GM19035 (cell line): ENCODE results near the gene SHANK3.

Experiments used
- ATAC-seq: cut with Tn5 transposase; IDR thresholded peaks from one replicate; pipeline ENCODE4 v1.9.1; 2021; ENCODE audit not compliant: unreplicated experiment

The SHANK3 gene

DNA sequence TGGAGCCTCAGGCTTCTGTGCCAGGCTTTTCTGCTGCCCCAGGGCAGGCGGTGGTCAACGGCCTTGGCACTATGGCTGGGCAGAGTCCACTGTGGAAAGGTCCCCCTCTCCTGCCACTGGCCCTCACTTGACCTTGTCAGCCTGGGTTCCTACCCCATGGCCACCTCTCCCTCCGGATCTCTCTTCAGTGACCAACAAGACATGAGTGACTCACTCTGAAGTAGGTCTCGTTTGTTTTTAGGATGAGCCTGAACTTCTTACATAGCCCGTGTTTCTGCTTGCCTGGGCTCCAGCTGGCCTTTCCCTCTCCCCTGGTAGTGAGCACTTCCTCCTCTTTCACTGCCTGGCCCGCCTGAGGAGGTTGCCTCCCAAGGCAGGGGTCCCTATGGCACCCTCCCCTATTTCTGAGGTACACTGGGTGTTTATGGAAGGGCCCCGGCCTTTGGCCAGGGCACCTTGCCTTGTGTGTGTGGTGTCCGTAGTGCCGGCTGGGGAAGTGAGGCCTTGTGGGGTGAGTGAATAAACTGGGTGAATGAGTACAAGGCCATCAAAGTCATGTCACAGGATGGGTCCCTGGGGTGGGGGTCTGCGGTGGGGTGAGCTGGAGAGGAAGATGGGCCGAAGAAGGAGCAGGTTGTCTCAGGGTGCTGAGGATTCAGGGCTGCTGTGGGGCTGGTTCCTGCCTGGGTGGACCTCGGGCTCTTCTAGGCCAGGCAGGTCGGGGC lies 5.0 kb downstream of the SHANK3 start:
- no peak for ATAC-seq

DNA sequence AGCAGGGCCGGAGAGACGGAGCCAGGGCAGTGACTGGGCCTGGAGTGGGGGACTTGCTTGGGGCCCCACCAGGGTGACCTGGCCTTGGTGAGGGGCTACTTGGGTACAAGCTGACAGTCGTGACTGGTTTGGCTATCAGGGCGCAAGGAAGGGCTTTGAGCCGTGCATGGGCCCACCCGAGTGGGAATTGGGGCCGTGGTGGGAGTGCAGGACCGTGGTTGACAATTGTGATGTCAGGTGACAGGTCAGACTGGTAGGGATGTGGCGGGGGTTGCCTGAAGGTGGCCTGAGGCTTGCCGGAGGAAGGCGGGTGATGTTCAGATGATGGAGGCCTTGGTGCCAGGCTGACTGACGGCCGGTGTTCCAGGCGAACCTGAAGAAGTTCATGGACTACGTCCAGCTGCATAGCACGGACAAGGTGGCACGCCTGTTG lies 5.6 kb downstream of the SHANK3 start:
- no peak for ATAC-seq

DNA sequence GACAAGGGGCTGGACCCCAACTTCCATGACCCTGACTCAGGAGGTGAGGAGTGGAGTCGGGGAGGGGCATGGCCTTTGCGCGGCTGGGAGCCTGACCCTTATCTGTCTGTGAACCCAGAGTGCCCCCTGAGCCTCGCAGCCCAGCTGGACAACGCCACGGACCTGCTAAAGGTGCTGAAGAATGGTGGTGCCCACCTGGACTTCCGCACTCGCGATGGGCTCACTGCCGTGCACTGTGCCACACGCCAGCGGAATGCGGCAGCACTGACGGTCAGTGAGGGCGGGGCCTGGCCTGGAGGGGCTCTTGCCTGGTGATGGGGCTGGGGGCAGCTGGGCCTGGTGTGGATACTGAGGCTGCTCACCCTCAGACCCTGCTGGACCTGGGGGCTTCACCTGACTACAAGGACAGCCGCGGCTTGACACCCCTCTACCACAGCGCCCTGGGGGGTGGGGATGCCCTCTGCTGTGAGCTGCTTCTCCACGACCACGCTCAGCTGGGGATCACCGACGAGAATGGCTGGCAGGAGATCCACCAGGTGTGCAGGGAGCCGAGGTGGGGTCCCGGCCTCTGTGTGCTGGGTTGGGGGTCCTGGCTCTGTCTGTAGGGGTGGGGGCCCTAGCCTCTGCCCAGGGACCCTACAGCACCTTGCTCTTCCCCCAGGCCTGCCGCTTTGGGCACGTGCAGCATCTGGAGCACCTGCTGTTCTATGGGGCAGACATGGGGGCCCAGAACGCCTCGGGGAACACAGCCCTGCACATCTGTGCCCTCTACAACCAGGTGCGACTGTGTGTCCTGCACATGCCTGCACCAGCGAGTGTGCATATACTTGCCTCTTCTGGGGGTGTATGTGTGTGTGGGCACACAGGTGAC lies 6.3 kb downstream of the SHANK3 start:
- ATAC-seq: no peak

DNA sequence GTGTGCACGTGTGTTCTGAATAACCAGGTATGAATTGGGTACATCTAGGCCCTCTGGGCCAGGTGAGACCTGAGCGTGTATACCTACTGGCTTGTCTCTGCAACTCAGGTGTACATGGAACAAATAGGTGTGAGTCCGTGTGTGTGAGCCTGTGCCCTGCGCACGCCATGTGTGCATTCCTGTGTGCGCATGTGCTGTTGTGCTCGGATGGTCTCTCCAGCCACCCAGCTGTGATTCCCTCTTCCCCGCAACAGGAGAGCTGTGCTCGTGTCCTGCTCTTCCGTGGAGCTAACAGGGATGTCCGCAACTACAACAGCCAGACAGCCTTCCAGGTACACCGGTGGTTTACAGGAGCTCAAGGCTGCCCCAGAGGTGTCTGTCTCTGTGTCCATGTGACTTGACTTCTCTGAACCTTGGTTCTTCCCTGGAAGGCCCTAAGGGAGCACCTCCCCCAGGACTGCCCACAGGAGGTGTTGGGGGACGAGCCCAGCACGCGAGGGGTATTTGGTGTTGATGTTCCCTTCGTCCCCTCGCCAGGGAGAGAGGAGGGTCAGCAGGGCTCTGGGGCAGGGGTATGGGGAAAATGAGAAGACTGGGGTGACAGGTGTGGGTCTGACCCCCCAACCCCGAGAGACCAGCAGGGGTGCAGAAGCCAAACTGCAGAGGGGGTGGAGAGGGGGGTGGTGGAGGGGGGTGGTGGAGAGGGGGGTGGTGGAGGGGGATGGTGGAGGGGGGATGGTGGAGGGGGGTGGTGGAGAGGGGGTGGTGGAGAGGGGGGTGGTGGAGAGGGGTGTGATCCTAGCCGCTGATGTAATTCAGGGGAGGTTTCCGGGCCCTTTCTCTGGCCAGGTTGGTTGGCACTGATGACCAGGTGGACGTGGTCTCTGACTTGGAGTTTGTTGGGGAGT lies 10.7 kb downstream of the SHANK3 start:
- no peak for ATAC-seq

DNA sequence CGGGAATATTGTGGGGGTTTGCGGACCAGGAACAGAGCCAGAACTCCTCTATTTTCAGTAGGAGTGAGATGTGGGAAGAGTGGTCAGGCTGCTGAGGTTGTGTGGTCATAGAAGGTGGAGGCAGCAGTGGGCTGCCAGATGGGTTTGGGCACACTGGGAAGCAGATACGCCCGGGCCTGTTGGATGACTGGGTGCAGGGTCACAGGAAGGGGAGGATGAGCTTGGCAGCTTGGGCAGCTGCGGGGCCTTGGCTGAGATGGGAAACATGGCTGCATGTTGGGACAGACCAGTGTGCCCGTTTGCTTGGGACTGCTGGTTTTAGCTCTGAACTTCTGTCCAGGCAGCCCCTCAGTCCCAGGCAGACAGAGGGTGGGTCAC lies 11.4 kb downstream of the SHANK3 start:
- no peak for ATAC-seq

DNA sequence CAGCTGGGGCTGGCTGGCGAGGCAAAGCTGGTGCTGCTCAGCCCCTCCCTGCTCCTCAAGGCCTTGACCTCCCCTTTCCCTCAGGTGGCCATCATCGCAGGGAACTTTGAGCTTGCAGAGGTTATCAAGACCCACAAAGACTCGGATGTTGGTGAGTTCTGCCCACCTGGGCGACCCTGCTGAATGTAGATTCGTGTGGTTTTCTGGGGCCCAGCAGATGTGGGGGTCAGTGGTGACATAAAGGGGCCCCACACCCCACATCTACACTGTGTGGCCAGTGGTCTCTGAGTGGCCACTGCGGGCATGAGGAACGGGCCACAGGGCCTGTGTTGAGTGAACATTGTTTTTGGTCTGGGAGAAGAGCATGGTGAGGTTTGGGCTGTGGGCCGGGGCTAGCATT lies 11.9 kb downstream of the SHANK3 start:
- no peak for ATAC-seq

DNA sequence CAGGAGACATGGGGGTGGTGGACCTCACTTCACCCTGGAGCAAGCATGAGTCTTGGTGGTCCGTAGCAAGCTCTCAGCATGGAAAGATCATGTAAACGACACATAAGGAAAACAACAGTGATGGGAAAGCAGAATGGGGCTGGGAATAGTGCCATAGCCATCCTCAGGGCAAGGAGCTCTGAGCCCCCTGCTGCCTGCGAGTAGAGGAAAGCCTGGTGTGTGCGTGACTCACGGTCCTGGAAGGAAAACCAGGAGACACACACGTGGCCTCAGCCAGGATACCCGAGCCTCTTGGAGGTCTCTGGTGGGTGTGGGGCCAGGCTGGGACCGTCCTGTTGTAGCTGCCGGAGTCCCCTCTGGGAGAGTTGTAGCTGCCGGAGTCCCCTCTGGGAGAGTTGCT lies 12.4 kb downstream of the SHANK3 start:
- ATAC-seq: no peak

DNA sequence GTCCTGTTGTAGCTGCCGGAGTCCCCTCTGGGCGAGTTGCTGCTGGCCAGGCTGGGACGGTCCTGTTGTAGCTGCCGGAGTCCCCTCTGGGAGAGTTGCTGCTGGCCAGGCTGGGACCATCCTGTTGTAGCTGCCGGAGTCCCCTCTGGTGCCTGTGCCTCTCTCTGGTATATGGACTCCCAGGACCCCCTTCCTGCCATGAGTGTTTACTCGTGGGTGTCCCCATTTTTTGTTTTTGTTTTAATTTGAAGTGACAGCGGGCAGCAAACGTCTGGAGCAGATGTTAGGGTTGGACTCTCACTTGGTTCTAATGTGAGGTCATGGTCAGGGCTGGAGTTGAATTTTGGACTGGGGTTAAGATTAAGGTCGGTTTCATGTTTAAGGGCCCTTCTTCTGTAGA lies 14.2 kb downstream of the SHANK3 start:
- ATAC-seq: no peak

DNA sequence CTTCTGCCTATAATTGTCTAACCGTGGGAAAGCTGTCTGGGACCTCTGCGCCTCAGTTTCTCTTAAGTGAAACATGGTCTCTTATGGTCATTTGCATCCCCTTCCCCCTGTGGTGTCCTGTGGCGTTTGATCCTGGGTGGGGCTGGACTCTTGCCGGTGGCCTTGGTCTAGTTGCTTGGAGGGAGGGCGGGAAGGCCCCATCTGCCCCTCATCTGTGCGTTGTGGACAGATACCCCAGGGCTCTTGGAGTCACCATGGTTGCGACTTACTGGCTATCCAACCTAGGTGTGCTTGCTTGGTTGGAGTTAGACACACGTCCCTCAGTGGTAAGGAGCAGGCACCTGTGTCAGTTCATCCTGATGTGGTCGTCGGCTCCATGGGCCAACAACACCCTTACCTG lies 15.2 kb downstream of the SHANK3 start:
- no peak for ATAC-seq

DNA sequence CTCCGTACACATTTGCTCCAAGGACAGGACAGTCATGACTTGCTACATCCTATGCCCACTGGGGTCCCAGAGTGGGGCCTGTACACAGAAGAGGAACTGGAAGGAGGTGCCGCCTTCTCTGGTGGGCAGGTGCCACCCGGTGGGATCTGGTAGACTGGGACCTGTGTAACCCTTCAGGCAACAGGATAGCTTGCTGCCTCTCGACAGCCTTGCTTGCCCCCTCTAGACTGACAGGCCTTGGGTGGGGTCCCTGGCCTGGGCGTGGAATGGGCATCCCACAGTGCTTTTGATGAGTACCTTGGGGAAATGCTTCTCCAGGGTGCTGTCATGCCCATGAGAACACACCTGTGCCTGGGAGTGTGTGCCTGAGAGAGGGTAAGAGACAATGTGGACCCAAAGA lies 15.8 kb downstream of the SHANK3 start:
- ATAC-seq: no peak

DNA sequence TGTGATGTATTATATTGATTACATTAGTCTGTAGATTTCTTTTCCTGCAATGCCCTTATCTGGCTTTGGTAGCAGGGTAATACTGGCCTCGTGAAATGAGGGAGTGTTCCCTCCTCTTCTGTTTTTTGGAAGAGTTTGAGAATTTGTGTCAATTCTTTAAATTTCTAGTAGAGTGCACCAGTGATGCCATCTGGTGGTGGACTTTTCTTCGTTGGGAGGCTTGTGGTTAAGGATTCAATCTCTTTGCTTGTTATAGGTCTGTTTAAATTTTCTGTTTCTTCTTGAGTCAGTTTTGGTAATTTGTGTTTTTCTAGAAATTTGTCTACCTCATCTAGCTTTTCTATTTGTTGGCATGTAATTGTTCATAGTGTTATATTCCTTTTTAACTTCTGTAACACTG lies 18.9 kb downstream of the SHANK3 start:
- no peak for ATAC-seq

DNA sequence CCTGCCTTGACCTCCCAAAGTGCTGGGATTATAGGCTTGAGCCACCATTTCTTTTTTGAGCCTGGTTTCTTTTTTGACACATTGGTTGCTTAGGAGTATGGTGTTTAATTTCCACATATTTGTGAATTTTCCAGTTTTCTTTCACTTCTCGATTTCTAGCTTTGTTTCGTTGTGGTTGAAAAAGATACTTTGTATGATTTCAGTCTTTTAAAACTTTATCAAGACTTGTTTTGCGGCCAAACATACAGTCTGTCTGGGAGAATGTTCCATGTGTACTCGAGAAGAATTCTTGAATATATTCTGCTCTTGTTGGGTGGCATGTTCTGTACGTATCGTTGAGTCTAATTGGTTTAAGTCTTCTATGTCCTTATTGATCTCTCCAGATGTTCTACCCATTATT lies 20.8 kb downstream of the SHANK3 start:
- no peak for ATAC-seq

DNA sequence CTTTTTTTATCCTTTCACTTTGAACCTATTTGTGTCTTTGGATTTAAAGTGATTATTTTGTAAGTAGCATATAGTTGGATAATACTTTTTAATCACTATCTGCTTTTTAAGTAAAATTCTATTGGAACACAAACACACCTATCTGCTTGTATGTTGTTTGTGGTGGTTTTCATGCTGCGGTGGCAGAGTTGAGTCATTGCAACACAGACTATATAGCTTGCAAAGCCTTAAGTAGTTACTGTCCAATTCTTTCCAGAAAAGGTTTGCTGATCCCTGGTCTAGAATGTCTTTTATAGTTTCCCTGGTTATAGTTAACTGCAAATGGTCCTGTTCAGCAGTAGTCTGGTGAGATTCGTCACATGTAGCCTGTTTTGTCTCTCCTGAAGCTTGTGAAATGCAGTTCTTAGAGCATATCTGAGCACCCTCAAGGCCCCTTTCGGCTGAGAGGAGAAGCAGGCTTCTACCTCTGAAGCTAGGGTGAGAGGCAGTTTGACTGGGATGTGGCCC lies 21.5 kb downstream of the SHANK3 start:
- ATAC-seq: no peak

DNA sequence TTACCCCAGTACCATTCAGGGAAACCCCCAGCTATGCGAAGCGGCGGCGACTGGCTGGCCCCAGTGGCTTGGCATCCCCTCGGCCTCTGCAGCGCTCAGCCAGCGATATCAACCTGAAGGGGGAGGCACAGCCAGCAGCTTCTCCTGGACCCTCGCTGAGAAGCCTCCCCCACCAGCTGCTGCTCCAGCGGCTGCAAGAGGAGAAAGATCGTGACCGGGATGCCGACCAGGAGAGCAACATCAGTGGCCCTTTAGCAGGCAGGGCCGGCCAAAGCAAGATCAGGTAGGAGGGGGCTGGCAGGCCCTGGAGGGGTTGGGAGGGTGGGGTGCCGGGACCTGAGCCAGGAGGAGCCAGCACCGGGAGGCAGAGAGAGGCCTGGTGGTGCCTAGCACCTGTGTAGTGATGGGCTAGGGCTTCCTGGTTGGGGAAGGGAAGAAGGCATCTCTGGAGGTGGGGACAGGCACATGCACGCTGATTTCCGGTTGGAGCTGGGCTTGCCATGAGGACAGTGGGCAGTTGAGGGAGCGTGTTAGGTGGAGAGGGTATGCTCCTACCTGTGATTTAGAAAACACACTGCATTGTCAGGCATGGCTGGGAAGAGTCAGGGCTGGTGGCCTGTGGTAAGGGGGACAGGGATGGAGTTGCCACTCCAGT lies 22.3 kb downstream of the SHANK3 start:
- no peak for ATAC-seq

DNA sequence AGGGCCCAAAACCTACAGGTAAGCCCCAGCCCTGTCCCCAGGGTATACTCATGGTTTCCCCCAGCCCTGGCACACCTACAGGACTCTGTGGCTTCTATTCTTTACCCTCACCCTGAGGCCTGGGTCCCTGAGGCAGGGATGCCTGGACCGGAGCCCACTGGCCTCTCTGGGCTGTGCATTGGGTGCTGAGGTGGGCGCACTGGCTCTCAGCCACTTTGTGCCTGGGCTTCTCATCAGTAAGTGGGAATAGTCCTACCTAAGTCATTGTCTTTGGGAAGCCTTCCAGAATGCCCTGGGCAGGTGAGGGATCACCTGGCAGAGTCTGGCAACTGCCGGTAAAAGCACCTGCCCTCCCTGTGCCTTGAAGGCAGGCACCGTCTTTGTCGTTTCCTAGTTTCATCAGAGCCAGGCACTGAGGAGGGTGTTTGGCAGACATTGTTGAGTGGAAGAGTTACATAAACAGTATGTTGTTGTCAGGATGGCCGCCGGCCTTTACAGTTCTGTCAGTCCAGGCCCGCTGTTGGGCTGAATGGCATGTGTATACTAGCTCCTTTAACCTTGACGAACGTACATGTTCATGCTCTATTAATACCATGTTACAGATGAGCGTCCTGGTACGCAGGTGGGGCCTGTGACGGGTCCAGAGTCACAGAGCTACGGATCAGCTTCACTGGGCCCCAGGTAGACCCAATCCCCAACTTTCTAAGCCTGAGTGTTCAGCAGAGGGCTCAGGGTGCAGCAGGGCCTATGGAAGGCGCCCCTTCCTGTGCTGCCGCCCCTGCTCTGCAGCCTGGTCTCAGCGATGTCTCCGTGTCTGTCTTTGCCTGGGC lies 23.0 kb downstream of the SHANK3 start:
- ATAC-seq: no peak

DNA sequence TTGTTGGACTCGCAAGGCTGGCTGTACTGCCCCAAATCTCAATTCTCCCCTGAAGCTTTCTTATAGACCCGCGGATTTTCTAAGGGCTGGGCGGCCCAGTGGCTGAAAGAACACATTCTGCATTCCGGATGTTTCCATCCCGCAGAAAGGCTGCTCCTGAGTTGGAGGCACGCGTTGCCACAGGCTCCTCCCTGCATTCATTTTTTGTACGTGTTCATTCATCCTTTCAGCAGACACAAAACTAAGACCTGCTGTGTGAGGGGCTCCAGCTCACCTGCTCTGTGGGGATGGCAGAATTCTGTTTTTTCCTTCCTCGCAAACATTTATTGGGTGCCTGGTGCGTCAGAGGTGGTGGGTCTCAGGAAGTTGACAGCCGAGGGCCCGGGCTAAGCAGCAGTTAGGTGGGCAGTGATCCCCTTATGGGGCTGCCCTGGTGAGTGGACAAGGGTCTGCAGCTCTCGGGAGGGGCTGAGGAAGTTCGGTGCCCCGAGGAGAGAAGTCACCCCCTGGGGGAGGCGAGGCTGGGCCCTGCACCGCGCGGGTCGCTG lies 23.7 kb downstream of the SHANK3 start:
- no peak for ATAC-seq

DNA sequence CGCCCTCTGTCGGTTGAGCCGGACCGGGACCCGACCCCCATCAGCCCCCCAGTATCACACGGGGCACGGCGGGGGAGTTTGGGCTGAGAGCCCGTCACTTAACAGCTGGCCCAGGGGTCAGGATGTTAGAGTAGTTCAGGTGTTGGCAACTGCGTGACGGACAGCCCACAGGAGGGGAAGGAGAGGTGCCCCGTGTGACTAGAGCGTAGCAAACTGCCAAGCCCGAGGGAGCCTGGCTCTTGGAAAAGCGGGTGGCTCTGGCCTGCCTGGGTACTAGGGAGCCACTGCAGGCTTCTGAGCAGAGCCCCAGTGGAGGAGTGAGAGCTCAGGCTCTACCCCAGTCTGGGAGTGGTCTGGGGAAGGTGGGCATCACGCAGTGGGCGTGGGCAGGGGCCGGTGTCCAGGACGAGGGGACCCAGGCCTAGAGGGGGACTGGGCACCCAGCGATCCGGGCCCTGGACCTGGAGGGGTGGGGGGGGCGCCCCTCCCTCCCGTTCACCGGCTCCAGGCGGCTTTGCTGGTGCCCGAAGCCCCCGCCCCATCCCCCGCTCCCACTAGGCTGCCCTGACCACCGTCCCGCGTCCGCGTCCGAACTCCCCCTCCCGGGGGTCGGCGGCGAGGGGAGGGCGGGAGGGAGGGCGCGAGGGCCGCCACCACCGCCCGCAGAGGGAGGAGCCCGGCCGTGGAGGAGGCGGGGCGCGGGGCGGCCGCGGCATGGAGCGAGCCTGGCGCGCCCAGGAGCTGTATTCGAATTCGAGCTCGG lies 24.4 kb downstream of the SHANK3 start:
- no peak for ATAC-seq

DNA sequence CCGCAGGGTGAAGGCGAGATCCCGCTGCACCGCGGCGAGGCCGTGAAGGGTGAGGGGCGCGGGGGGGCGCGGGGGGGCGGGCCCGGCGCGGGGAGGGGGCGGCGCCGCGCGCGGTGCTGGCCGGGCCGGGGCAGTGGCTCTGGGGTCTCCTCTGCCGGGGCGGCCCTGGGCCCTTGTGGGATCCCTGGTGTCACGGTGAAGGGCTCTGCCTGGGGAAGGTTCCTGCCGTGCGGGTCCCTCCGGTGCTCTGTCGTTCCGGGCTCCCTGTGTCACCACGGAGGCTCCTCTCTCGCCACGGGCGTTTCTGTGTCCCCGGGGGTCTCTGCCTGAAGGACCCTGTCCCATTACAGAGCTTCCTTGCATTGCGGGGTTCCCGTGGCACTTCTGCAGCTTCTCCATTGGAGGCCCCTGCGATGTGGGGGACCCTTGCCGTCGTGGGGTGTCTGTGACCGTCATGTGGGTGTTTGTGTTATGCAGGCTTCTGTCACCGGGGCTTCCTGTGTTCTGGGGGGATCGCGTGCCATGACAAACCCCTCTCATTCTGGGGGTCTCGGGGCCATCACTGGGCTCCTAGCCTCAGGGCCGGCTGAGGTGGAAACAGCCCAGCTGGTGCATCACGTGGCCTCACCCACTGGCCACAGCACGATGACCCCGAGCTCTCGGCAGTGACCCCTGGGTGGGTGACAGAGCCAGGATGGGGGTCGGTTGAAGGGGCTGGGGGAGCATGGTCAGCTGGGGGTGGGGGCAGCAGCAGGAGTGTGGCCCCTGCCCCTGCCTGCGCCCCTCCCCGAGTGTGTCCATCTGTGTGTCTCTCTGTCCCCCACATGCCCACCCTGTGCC lies 25.3 kb downstream of the SHANK3 start:
- ATAC-seq: no peak
